Measurements from ENCODE around the gene ATP11B. TPM values are rescaled to one million over a fixed set of nuclear protein-coding genes. Genes with fewer than 3 reads are reported as not detected.

ATP11B gene
- total and polyA plus RNA-seq, 2 experiments from 2014 or later, result 25.5 to 68.1 TPM

GRCh38 chr3:182940266-182940808 lies 147.0 kb downstream of the ATP11B start:
- in situ Hi-C loops (cut with MboI), result no loop called here
- 98 to 100% methylated on average over 4 of the region's 4 CpGs for WGBS, 2 experiments (ENCODE audit: low coverage in 1 of 2, low lambda C conversion rate in 2 of 2, missing lambda C conversion rate in 2 of 2)

GRCh38 chr3:182941719-182942118 lies 148.4 kb downstream of the ATP11B start:
- H3K4me2 ChIP-seq (ENCODE audit: unreplicated experiment), result no peak overlapping the region
- WGBS, 2 experiments (ENCODE audit: low coverage in 1 of 2, low lambda C conversion rate in 2 of 2, missing lambda C conversion rate in 2 of 2), result 95 to 97% methylated on average over 3 of the region's 3 CpGs
- H3K79me2 ChIP-seq (ENCODE audit: insufficient read depth), result no peaks in the 10 kb centered on the region
- H2AFZ ChIP-seq, result no peak overlapping the region
- no peak overlapping the region for H3K4me3 ChIP-seq
- no peaks in the 10 kb centered on the region for H3K9me3 ChIP-seq (ENCODE audit: low read depth)
- H3K27ac ChIP-seq, result no peak overlapping the region
- no peak for DNase-seq
- H3F3A ChIP-seq (ENCODE audit: insufficient read depth), result no peaks in the 10 kb centered on the region
- H3K36me3 ChIP-seq (ENCODE audit: low read depth), result peaks cover 6% of the 10 kb centered on the region; the same call in 1 of the 2 replicates
- H3K9ac ChIP-seq, result no peak overlapping the region
- H3K4me1 ChIP-seq (ENCODE audit: insufficient read depth), result no peaks in the 10 kb centered on the region
- in situ Hi-C loops (cut with MboI), result no loop called here
- H4K20me1 ChIP-seq (ENCODE audit: insufficient read depth), result no peaks in the 10 kb centered on the region
- no peaks in the 10 kb centered on the region for H3K9me2 ChIP-seq (ENCODE audit: insufficient read depth)
- no peaks in the 10 kb centered on the region for H3K27me3 ChIP-seq (replicated peaks; ENCODE audit: insufficient read depth)
- no peak for TF ChIP-seq EZH2phosphoT487 (IDR thresholded peaks at IDR 0.05; ENCODE audit: insufficient read depth, low read depth)
- TF ChIP-seq EZH2 (IDR thresholded peaks at IDR 0.05; ENCODE audit: insufficient read depth, poor library complexity, severe bottlenecking), result no peak

More at GRCh38 chr3:182940266-182940808, 147.0 kb downstream of the ATP11B start:
- Histone ChIP-seq H3K9me2 (ENCODE audit: insufficient read depth) (no peaks in the 10 kb centered on the region), H2AFZ (no peak overlapping the region), H3K9ac (no peak overlapping the region), H3K9me3 (ENCODE audit: low read depth) (no peaks in the 10 kb centered on the region), H3K4me1 (ENCODE audit: insufficient read depth) (no peaks in the 10 kb centered on the region), H3K36me3 (ENCODE audit: low read depth) (peaks cover 4% of the 10 kb centered on the region; the same call in 1 of the 2 replicates), H3F3A (ENCODE audit: insufficient read depth) (no peaks in the 10 kb centered on the region), H3K27ac (no peak overlapping the region), H3K79me2 (ENCODE audit: insufficient read depth) (no peaks in the 10 kb centered on the region), H3K4me2 (ENCODE audit: unreplicated experiment) (no peak overlapping the region), H4K20me1 (ENCODE audit: insufficient read depth) (no peaks in the 10 kb centered on the region), H3K4me3 (no peak overlapping the region), H3K27me3 (replicated peaks; ENCODE audit: insufficient read depth) (no peaks in the 10 kb centered on the region)
- TF ChIP-seq EZH2 (IDR thresholded peaks at IDR 0.05; ENCODE audit: insufficient read depth, poor library complexity, severe bottlenecking) (no peak), EZH2phosphoT487 (IDR thresholded peaks at IDR 0.05; ENCODE audit: insufficient read depth, low read depth) (no peak)
- DNase-seq, result no peak

GRCh38 chr3:182947888-182948287 lies 154.6 kb downstream of the ATP11B start:
- no peak overlapping the region for H3K27ac ChIP-seq
- H3F3A ChIP-seq (ENCODE audit: insufficient read depth), result no peaks in the 10 kb centered on the region
- TF ChIP-seq EZH2phosphoT487 (IDR thresholded peaks at IDR 0.05; ENCODE audit: insufficient read depth, low read depth), result no peak
- no peak for TF ChIP-seq EZH2 (IDR thresholded peaks at IDR 0.05; ENCODE audit: insufficient read depth, poor library complexity, severe bottlenecking)
- no peak overlapping the region for H3K4me2 ChIP-seq (ENCODE audit: unreplicated experiment)
- H3K9ac ChIP-seq, result no peak overlapping the region
- H3K9me2 ChIP-seq (ENCODE audit: insufficient read depth), result no peaks in the 10 kb centered on the region
- no peaks in the 10 kb centered on the region for H3K27me3 ChIP-seq (replicated peaks; ENCODE audit: insufficient read depth)
- no peak overlapping the region for H2AFZ ChIP-seq
- no peak for DNase-seq
- H3K79me2 ChIP-seq (ENCODE audit: insufficient read depth), result no peaks in the 10 kb centered on the region
- H3K36me3 ChIP-seq (ENCODE audit: low read depth), result peaks cover 6% of the 10 kb centered on the region; the same call in 1 of the 2 replicates
- in situ Hi-C loops (cut with MboI), result no loop called here
- H3K4me1 ChIP-seq (ENCODE audit: insufficient read depth), result no peaks in the 10 kb centered on the region
- no peaks in the 10 kb centered on the region for H3K9me3 ChIP-seq (ENCODE audit: low read depth)
- no peak overlapping the region for H3K4me3 ChIP-seq
- no peaks in the 10 kb centered on the region for H4K20me1 ChIP-seq (ENCODE audit: insufficient read depth)

- TF ChIP-seq EZH2 (IDR thresholded peaks at IDR 0.05; ENCODE audit: insufficient read depth, poor library complexity, severe bottlenecking) (no peak), EZH2phosphoT487 (IDR thresholded peaks at IDR 0.05; ENCODE audit: insufficient read depth, low read depth) (no peak)
- Histone ChIP-seq H3K79me2 (ENCODE audit: insufficient read depth) (no peaks in the 10 kb centered on the region), H3K9me2 (ENCODE audit: insufficient read depth) (no peaks in the 10 kb centered on the region), H3K4me3 (no peak overlapping the region), H3K4me1 (ENCODE audit: insufficient read depth) (no peaks in the 10 kb centered on the region), H4K20me1 (ENCODE audit: insufficient read depth) (no peaks in the 10 kb centered on the region), H3K36me3 (ENCODE audit: low read depth) (peaks cover 11% of the 10 kb centered on the region; the same call in 1 of the 2 replicates), H3K27ac (no peak overlapping the region), H3F3A (ENCODE audit: insufficient read depth) (no peaks in the 10 kb centered on the region), H2AFZ (no peak overlapping the region), H3K27me3 (replicated peaks; ENCODE audit: insufficient read depth) (no peaks in the 10 kb centered on the region), H3K9me3 (ENCODE audit: low read depth) (no peaks in the 10 kb centered on the region), H3K4me2 (ENCODE audit: unreplicated experiment) (no peak overlapping the region), H3K9ac (no peak overlapping the region)
- DNase-seq, result no peak
- in situ Hi-C loops (cut with MboI), result no loop called here
- 96 to 97% methylated on average over 5 of the region's 5 CpGs for WGBS, 2 experiments (ENCODE audit: low coverage in 1 of 2, low lambda C conversion rate in 2 of 2, missing lambda C conversion rate in 2 of 2)
These were observed 155.0 kb downstream of the ATP11B start for GRCh38 chr3:182948305-182948704.

GRCh38 chr3:182949688-182950087 lies 156.4 kb downstream of the ATP11B start:
- no peak overlapping the region for H3K27ac ChIP-seq
- no peaks in the 10 kb centered on the region for H3K9me2 ChIP-seq (ENCODE audit: insufficient read depth)
- H3K79me2 ChIP-seq (ENCODE audit: insufficient read depth), result no peaks in the 10 kb centered on the region
- H4K20me1 ChIP-seq (ENCODE audit: insufficient read depth), result no peaks in the 10 kb centered on the region
- WGBS, 2 experiments (ENCODE audit: low coverage in 1 of 2, low lambda C conversion rate in 2 of 2, missing lambda C conversion rate in 2 of 2), result 98 to 100% methylated on average over 1 of the region's 1 CpG
- no peak for DNase-seq
- H3K9ac ChIP-seq, result no peak overlapping the region
- no peaks in the 10 kb centered on the region for H3K4me1 ChIP-seq (ENCODE audit: insufficient read depth)
- H3K27me3 ChIP-seq (replicated peaks; ENCODE audit: insufficient read depth), result no peaks in the 10 kb centered on the region
- H3K4me2 ChIP-seq (ENCODE audit: unreplicated experiment), result no peak overlapping the region
- in situ Hi-C loops (cut with MboI), result no loop called here
- TF ChIP-seq EZH2phosphoT487 (IDR thresholded peaks at IDR 0.05; ENCODE audit: insufficient read depth, low read depth) (no peak), EZH2 (IDR thresholded peaks at IDR 0.05; ENCODE audit: insufficient read depth, poor library complexity, severe bottlenecking) (no peak)
- no peak overlapping the region for H3K4me3 ChIP-seq
- no peaks in the 10 kb centered on the region for H3K9me3 ChIP-seq (ENCODE audit: low read depth)
- no peak overlapping the region for H2AFZ ChIP-seq
- H3K36me3 ChIP-seq (ENCODE audit: low read depth), result peaks cover 15% of the 10 kb centered on the region; the same call in 1 of the 2 replicates
- no peaks in the 10 kb centered on the region for H3F3A ChIP-seq (ENCODE audit: insufficient read depth)

All from GM23248 (cell line).